K562 (cell line): ENCODE data around the gene CDC45. TPM values are rescaled to one million over a fixed set of nuclear protein-coding genes. Genes with fewer than 3 reads are reported as not detected.

Source experiments
- ATAC-seq: fragments of 200-7000 bp; cut with Tn5 transposase; 3 replicates; pipeline ENCODE4 v1.9.1; 2020; ENCODE audit warnings: moderate library complexity
- BruUV-seq: library from RNA; stranded (reverse); fragments of 400-500 nt; replicated peaks from 2 replicates; lab custom pipeline; 2021; lab: Mats Ljungman, UMichigan
- CTCF ChIA-PET: fragments of 300-600 bp; formaldehyde crosslinking; extraction: SDS; loops from one replicate; lab custom pipeline; 2021; ENCODE audit warnings: low intra/inter-chr PET ratio; lab: Yijun Ruan, JAX
- POLR2A ChIA-PET: fragments of 300-600, 350-650 bp; sonication (Branson Sonifier 250); formaldehyde crosslinking; extraction: SDS; loops from one replicate; lab custom pipeline; 2021; ENCODE audit warnings: antibody characterized with exemption, inconsistent platforms; lab: Yijun Ruan, JAX
- DNase-seq, 4 experiments: peaks; one replicate each; pipeline versions ENCODE4 v3.0.0 to v3.0.0-alpha.2; 2011 to 2018; ENCODE audit warnings: low spot score in 3 of 4, mixed read lengths in 3 of 4; ENCODE audit errors: extremely low read depth in 1 of 4
- FAIRE-seq: peaks from 2 replicates; lab custom pipeline; 2011; peaks lifted over from hg19 to GRCh38; lab: Jason Lieb, UNC
- H2AFZ ChIP-seq: 2 replicates; pipeline ENCODE4 v1.6.0; 2011; ENCODE audit warnings: low read depth, low read length, control low read depth, inconsistent platforms
- H3K27ac ChIP-seq: fragments of 200-600 bp; 3 replicates; pipeline ENCODE4 v1.8.0; 2011; ENCODE audit warnings: low read depth, mild to moderate bottlenecking, control low read depth, inconsistent platforms, low read length, moderate library complexity, mixed read lengths; ENCODE audit errors: extremely low read depth
- H3K27me3 ChIP-seq, 2 experiments: fragments of 300-600 bp in 1 of 2; 2 replicates in 1 of 2; 3 replicates in 1 of 2; pipeline versions ENCODE4 v1.6.0 to v1.8.0; 2011; ENCODE audit warnings: inconsistent platforms in 2 of 2, low read length in 2 of 2, mild to moderate bottlenecking in 1 of 2, mixed read lengths in 1 of 2, moderate library complexity in 1 of 2; ENCODE audit not compliant: control insufficient read depth in 2 of 2, insufficient read depth in 2 of 2
- H3K36me3 ChIP-seq: fragments of 300-600 bp; 3 replicates; pipeline ENCODE4 v1.8.0; 2011; ENCODE audit warnings: mild to moderate bottlenecking, low read length, inconsistent platforms; ENCODE audit not compliant: control insufficient read depth, insufficient read depth
- H3K4me1 ChIP-seq, 2 experiments: fragments of 200-600 bp in 1 of 2; replicated peaks in 1 of 2; 2 replicates in 1 of 2; 3 replicates in 1 of 2; pipeline versions ENCODE4 v1.5.1 to v1.8.0; 2011; ENCODE audit warnings: inconsistent platforms in 2 of 2, low read length in 2 of 2, mild to moderate bottlenecking in 1 of 2, mixed read lengths in 1 of 2, moderate library complexity in 1 of 2; ENCODE audit not compliant: control insufficient read depth in 2 of 2, insufficient read depth in 2 of 2
- H3K4me2 ChIP-seq: 2 replicates; pipeline ENCODE4 v1.6.1; 2011; ENCODE audit warnings: low read length, control low read depth, inconsistent platforms, mixed read lengths; ENCODE audit not compliant: insufficient read depth
- H3K4me3 ChIP-seq: fragments of 200-600 bp; sonication (generic), shearing (Covaris generic); 2 replicates; pipeline ENCODE4 v1.5.1; 2016; ENCODE audit warnings: control low read depth, inconsistent platforms
- H3K79me2 ChIP-seq: fragments of 200-600 bp; 3 replicates; pipeline ENCODE4 v1.8.0; 2011; ENCODE audit warnings: low read length, inconsistent platforms; ENCODE audit not compliant: control insufficient read depth, insufficient read depth
- H3K9ac ChIP-seq, 2 experiments: 2 replicates each; pipeline versions ENCODE4 v1.6.0 to v1.6.1; 2011; ENCODE audit warnings: low read depth in 2 of 2, low read length in 2 of 2, control low read depth in 1 of 2, inconsistent platforms in 1 of 2, mild to moderate bottlenecking in 1 of 2, mixed read lengths in 1 of 2; ENCODE audit not compliant: insufficient read depth in 1 of 2
- H3K9me1 ChIP-seq: one replicate; pipeline ENCODE4 v1.6.0; 2011; ENCODE audit warnings: inconsistent platforms, mild to moderate bottlenecking, low read length, moderate library complexity; ENCODE audit not compliant: control insufficient read depth, insufficient read depth
- H3K9me3 ChIP-seq: replicated peaks from 2 replicates; pipeline ENCODE4 v1.5.1; 2011; ENCODE audit warnings: low read depth, low read length, inconsistent platforms; ENCODE audit not compliant: control insufficient read depth, insufficient read depth
- H4K20me1 ChIP-seq: replicated peaks from 2 replicates; pipeline ENCODE4 v1.6.1; 2011; ENCODE audit warnings: low read length, inconsistent platforms, mixed read lengths; ENCODE audit not compliant: control insufficient read depth, insufficient read depth
- CBX2 ChIP-seq: fragments of 200-600 bp; sonication (generic); IDR thresholded peaks from one replicate; pipeline ENCODE4 v1.6.1; 2012; ENCODE audit warnings: mild to moderate bottlenecking, low read length, inconsistent platforms; ENCODE audit not compliant: insufficient read depth, poor library complexity, severe bottlenecking
- HMG20A ChIP-seq: fragments of 450-650 bp; formaldehyde crosslinking; conservative IDR thresholded peaks from 2 replicates; pipeline ENCODE4 v1.4.0; 2020; ENCODE audit warnings: mild to moderate bottlenecking, mixed read lengths
- HMGXB4 ChIP-seq: sonication (generic); formaldehyde crosslinking; IDR thresholded peaks from 2 replicates; pipeline ENCODE4 v1.8.1; 2023; ENCODE audit warnings: mild to moderate bottlenecking, missing genetic modification reagents
- SRSF1 ChIP-seq: fragments of 200-400 bp; formaldehyde crosslinking; IDR thresholded peaks from 2 replicates; pipeline ENCODE4 v1.6.1; 2017; ENCODE audit warnings: mild to moderate bottlenecking, low read depth, low read length, moderate library complexity
- ZNF263 ChIP-seq: sonication (generic); formaldehyde crosslinking; IDR thresholded peaks from 2 replicates; pipeline ENCODE4 v1.8.0; 2022; ENCODE audit warnings: mild to moderate bottlenecking, missing genetic modification reagents, borderline replicate concordance
- ZNF668 ChIP-seq: fragments of 250-450 bp; sonication (Bioruptor Pico); IDR thresholded peaks from 2 replicates; pipeline ENCODE4 v1.8.0; 2022; ENCODE audit warnings: mild to moderate bottlenecking, inconsistent platforms
- WGBS: fragments of 100-300 bp; shearing (Covaris generic); methylation state at CpG from one replicate; pipeline ENCODE4 v1.1.6; 2016; ENCODE audit warnings: low coverage, mixed read lengths; ENCODE audit not compliant: insufficient coverage; ENCODE audit errors: missing lambda C conversion rate; 5-methylcytosine and 5-hydroxymethylcytosine counted together
- in situ Hi-C: fragments of 300-500 bp; cut with MboI; formaldehyde crosslinking; loops from 4 replicates; pipeline ENCODE4 v1.15.0; 2018; ENCODE audit warnings: inconsistent platforms, mixed read lengths
- intact Hi-C: fragments of 100-400 bp; cut with micrococcal nuclease; formaldehyde crosslinking; loops from 2 replicates; pipeline ENCODE4 v1.14.2; 2022
- polyA plus RNA-seq, 8 experiments: library from polyadenylated mRNA; depleted of rRNA in 4 of 8; stranded (reverse) in 5 of 8; unstranded in 3 of 8; fragments of >200 nt; fragmentation: Nextera tagmentation in 2 of 8; fragmentation: Illumina TruSeq in 1 of 8; extraction: Ambion mirVana in 2 of 8; extraction: Trizol in 1 of 8; gene quantifications; 2 replicates each; pipeline versions ENCODE4 v1.2.1 to v1.2.3, GENCODE V29; 2011 to 2014; ENCODE audit warnings: inconsistent platforms in 1 of 8, missing spikeins in 1 of 8
- total RNA-seq, 7 experiments: library from RNA; depleted of rRNA in 6 of 7; stranded (reverse); fragments of >200 nt in 6 of 7; fragmentation: Illumina TruSeq in 2 of 7; extraction: Trizol in 2 of 7; gene quantifications; 2 replicates each; pipeline versions ENCODE4 v1.2.1 to v1.2.3, GENCODE V29; 2011 to 2021; ENCODE audit warnings: low replicate concordance in 1 of 7
- TF ChIP-seq, protein P1 (sequence below): sonication (generic); formaldehyde crosslinking; IDR thresholded peaks from 2 replicates; pipeline ENCODE4 v1.9.0; 2022; ENCODE audit warnings: mild to moderate bottlenecking, missing genetic modification reagents
- TF ChIP-seq, protein P2 (sequence below), 2 experiments: fragments of 450-650 bp in 1 of 2; sonication (generic) in 1 of 2; formaldehyde crosslinking in 1 of 2; IDR thresholded peaks; 2 replicates each; pipeline versions ENCODE4 v1.7.1 to v1.9.0; 2016 to 2022; ENCODE audit warnings: inconsistent platforms in 1 of 2, mild to moderate bottlenecking in 1 of 2, missing genetic modification reagents in 1 of 2

CDC45 gene
- total and polyA plus RNA-seq, 9 of the 15 experiments (the other 6 are each of a cell fraction or from before 2014, with no cell fraction given), result 251 to 580 (median 410) TPM

DNA sequence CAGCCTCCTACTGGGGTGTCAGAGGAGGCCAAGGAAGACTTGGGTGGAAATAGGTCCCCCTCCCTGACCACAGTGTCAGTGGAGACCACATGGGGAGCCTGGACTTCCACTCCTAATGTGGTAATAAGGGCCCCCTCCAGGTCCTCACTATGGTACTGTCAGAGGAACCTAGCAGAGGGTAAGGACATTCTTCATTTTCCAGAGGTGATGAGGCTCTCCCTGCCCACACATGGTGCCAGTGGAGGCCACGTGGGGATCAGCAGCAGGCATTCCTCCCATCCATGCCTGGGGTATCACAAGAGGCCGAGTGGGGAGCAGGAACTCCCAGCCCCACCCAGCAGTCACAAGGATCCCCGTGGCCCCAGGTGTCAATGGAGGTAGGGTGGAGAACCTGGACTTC, 51.0 kb downstream of the CDC45 start:
- no peak overlapping the region for H2AFZ ChIP-seq
- peaks cover 0 to 10% of the 10 kb centered on the region in 2 experiments; a peak in 3 of 5 replicates for H3K4me1 ChIP-seq
- no peaks in the 10 kb centered on the region for H3K79me2 ChIP-seq
- DNase-seq (peak in 2 of 4 experiments; percentile 30 to 32), ATAC-seq (peak; percentile 11; the same call in 2 of the 3 replicates), FAIRE-seq (no peak)
- H3K9me1 ChIP-seq, result no peaks in the 10 kb centered on the region
- no peak overlapping the region for H3K27ac ChIP-seq
- H3K9me3 ChIP-seq, result no peaks in the 10 kb centered on the region
- in situ Hi-C loops (no loop called here), intact Hi-C loops (loop anchor here (5.0 kb wide), 1 partner anchor 77 kb away; no protein-coding TSS in a partner anchor)
- ChIA-PET CTCF (no interaction called here), POLR2A (interaction anchor here (0.6 to 3.4 kb wide), 5 partner anchors 9 to 69 kb away, joined by 3 to 16 read pairs (median 5); no protein-coding TSS in a partner anchor)
- 0% methylated on average over 3 of the region's 3 CpGs for WGBS
- H3K9ac ChIP-seq, result no peak overlapping the region
- peaks cover 61 to 74% of the 10 kb centered on the region in 2 experiments for H3K27me3 ChIP-seq
- H3K4me3 ChIP-seq, result no peak overlapping the region
- BruUV-seq, result no TSS peak
- no peak overlapping the region for H3K4me2 ChIP-seq
- H3K36me3 ChIP-seq, result no peaks in the 10 kb centered on the region
- peaks cover 17% of the 10 kb centered on the region for H4K20me1 ChIP-seq
- TF ChIP-seq SRSF1 (no peak), ZNF668 (no peak), ZNF263 (peak; percentile 9; the same call in 1 of the 2 replicates), HMGXB4 (CRISPR knock-in tag) (no peak), HMG20A (CRISPR knock-in tag) (no peak), CBX2 (peak; percentile 8)
- TF ChIP-seq, protein P1, sequence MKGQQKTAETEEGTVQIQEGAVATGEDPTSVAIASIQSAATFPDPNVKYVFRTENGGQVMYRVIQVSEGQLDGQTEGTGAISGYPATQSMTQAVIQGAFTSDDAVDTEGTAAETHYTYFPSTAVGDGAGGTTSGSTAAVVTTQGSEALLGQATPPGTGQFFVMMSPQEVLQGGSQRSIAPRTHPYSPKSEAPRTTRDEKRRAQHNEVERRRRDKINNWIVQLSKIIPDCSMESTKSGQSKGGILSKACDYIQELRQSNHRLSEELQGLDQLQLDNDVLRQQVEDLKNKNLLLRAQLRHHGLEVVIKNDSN (CRISPR knock-in tag), result peak; percentile 43; the same call in 1 of the 2 replicates
- TF ChIP-seq, protein P2, sequence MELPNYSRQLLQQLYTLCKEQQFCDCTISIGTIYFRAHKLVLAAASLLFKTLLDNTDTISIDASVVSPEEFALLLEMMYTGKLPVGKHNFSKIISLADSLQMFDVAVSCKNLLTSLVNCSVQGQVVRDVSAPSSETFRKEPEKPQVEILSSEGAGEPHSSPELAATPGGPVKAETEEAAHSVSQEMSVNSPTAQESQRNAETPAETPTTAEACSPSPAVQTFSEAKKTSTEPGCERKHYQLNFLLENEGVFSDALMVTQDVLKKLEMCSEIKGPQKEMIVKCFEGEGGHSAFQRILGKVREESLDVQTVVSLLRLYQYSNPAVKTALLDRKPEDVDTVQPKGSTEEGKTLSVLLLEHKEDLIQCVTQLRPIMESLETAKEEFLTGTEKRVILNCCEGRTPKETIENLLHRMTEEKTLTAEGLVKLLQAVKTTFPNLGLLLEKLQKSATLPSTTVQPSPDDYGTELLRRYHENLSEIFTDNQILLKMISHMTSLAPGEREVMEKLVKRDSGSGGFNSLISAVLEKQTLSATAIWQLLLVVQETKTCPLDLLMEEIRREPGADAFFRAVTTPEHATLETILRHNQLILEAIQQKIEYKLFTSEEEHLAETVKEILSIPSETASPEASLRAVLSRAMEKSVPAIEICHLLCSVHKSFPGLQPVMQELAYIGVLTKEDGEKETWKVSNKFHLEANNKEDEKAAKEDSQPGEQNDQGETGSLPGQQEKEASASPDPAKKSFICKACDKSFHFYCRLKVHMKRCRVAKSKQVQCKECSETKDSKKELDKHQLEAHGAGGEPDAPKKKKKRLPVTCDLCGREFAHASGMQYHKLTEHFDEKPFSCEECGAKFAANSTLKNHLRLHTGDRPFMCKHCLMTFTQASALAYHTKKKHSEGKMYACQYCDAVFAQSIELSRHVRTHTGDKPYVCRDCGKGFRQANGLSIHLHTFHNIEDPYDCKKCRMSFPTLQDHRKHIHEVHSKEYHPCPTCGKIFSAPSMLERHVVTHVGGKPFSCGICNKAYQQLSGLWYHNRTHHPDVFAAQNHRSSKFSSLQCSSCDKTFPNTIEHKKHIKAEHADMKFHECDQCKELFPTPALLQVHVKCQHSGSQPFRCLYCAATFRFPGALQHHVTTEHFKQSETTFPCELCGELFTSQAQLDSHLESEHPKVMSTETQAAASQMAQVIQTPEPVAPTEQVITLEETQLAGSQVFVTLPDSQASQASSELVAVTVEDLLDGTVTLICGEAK (IDR thresholded peaks at IDR 0.05), result no peak
- TF ChIP-seq, protein P2 (CRISPR knock-in tag; IDR thresholded peaks at IDR 0.05), result 0 out of 2 replicates have a peak, but pooled peaks have one; percentile 35
